HEK293 (cell line): ENCODE data around the gene HTR1D.

ENCODE experiments used
- ZBTB17 ChIP-seq: fragments of 450-650 bp; formaldehyde crosslinking; IDR thresholded peaks from 2 replicates; pipeline ENCODE4 v1.5.1; 2016; ENCODE audit warnings: missing biosample characterization, missing genetic modification characterization
- ZFP37 ChIP-seq: fragments of 450-650 bp; formaldehyde crosslinking; IDR thresholded peaks from 2 replicates; pipeline ENCODE4 v1.5.1; 2016; ENCODE audit warnings: missing biosample characterization, missing genetic modification characterization
- ZNF24 ChIP-seq: fragments of 450-650 bp; formaldehyde crosslinking; IDR thresholded peaks from 2 replicates; pipeline ENCODE4 v1.5.1; 2016; ENCODE audit warnings: missing biosample characterization, missing genetic modification characterization
- ZNF274 ChIP-seq, 2 experiments: fragments of 200-500 bp in 1 of 2; fragments of 450-650 bp in 1 of 2; sonication (Bioruptor generic) in 1 of 2; formaldehyde crosslinking in 1 of 2; IDR thresholded peaks; 2 replicates each; pipeline versions ENCODE4 v1.5.1 to v1.6.1; 2014 to 2016; ENCODE audit warnings: borderline replicate concordance in 1 of 2, inconsistent platforms in 1 of 2, low read length in 1 of 2, missing biosample characterization in 1 of 2, missing genetic modification characterization in 1 of 2
- ZNF843 ChIP-seq: fragments of 450-650 bp; formaldehyde crosslinking; IDR thresholded peaks from 2 replicates; pipeline ENCODE4 v1.5.1; 2016; ENCODE audit warnings: missing biosample characterization, missing genetic modification characterization
- TF ChIP-seq, protein P1 (sequence below): fragments of 450-650 bp; formaldehyde crosslinking; IDR thresholded peaks from 2 replicates; pipeline ENCODE4 v1.5.1; 2016; ENCODE audit warnings: missing biosample characterization, missing genetic modification characterization
- TF ChIP-seq, protein P2 (sequence below): fragments of 450-650 bp; formaldehyde crosslinking; IDR thresholded peaks from 2 replicates; pipeline ENCODE4 v1.5.1; 2016; ENCODE audit warnings: missing biosample characterization, missing genetic modification characterization
- TF ChIP-seq, protein P3 (sequence below): fragments of 450-650 bp; formaldehyde crosslinking; IDR thresholded peaks from 2 replicates; pipeline ENCODE4 v1.5.1; 2016; ENCODE audit warnings: missing biosample characterization, missing genetic modification characterization

- TF ChIP-seq, protein P1, sequence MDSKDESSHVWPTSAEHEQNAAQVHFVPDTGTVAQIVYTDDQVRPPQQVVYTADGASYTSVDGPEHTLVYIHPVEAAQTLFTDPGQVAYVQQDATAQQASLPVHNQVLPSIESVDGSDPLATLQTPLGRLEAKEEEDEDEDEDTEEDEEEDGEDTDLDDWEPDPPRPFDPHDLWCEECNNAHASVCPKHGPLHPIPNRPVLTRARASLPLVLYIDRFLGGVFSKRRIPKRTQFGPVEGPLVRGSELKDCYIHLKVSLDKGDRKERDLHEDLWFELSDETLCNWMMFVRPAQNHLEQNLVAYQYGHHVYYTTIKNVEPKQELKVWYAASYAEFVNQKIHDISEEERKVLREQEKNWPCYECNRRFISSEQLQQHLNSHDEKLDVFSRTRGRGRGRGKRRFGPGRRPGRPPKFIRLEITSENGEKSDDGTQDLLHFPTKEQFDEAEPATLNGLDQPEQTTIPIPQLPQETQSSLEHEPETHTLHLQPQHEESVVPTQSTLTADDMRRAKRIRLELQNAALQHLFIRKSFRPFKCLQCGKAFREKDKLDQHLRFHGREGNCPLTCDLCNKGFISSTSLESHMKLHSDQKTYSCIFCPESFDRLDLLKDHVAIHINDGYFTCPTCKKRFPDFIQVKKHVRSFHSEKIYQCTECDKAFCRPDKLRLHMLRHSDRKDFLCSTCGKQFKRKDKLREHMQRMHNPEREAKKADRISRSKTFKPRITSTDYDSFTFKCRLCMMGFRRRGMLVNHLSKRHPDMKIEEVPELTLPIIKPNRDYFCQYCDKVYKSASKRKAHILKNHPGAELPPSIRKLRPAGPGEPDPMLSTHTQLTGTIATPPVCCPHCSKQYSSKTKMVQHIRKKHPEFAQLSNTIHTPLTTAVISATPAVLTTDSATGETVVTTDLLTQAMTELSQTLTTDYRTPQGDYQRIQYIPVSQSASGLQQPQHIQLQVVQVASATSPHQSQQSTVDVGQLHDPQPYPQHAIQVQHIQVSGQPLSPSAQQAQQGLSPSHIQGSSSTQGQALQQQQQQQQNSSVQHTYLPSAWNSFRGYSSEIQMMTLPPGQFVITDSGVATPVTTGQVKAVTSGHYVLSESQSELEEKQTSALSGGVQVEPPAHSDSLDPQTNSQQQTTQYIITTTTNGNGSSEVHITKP (tag by site-specific recombination) = no peak
- TF ChIP-seq, protein P2, sequence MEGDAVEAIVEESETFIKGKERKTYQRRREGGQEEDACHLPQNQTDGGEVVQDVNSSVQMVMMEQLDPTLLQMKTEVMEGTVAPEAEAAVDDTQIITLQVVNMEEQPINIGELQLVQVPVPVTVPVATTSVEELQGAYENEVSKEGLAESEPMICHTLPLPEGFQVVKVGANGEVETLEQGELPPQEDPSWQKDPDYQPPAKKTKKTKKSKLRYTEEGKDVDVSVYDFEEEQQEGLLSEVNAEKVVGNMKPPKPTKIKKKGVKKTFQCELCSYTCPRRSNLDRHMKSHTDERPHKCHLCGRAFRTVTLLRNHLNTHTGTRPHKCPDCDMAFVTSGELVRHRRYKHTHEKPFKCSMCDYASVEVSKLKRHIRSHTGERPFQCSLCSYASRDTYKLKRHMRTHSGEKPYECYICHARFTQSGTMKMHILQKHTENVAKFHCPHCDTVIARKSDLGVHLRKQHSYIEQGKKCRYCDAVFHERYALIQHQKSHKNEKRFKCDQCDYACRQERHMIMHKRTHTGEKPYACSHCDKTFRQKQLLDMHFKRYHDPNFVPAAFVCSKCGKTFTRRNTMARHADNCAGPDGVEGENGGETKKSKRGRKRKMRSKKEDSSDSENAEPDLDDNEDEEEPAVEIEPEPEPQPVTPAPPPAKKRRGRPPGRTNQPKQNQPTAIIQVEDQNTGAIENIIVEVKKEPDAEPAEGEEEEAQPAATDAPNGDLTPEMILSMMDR = no peak
- TF ChIP-seq ZNF274 (IDR thresholded peaks at IDR 0.05; ENCODE audit: low read length) (no peak), ZNF274 (tag by site-specific recombination; IDR thresholded peaks at IDR 0.05; ENCODE audit: borderline replicate concordance) (no peak), ZNF24 (tag by site-specific recombination) (no peak), ZBTB17 (tag by site-specific recombination) (no peak), ZNF843 (no peak), ZFP37 (tag by site-specific recombination) (no peak)
- TF ChIP-seq, protein P3, sequence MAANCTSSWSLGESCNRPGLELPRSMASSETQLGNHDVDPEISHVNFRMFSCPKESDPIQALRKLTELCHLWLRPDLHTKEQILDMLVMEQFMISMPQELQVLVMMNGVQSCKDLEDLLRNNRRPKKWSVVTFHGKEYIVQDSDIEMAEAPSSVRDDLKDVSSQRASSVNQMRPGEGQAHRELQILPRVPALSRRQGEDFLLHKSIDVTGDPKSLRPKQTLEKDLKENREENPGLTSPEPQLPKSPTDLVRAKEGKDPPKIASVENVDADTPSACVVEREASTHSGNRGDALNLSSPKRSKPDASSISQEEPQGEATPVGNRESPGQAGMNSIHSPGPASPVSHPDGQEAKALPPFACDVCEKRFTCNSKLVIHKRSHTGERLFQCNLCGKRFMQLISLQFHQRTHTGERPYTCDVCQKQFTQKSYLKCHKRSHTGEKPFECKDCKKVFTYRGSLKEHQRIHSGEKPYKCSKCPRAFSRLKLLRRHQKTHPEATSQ = no peak
Measured at GRCh38 chr1:23215291-23215690, 2.0 kb downstream of the HTR1D start.
